CD4-positive, alpha-beta memory T cell (primary cell): Measurements from ENCODE around the gene CSNK2A1. TPM values are rescaled to one million over a fixed set of nuclear protein-coding genes. Genes with fewer than 3 reads are reported as not detected.

Experiments
- CTCF ChIA-PET: fragments of 350-600 bp; sonication (Branson Sonifier 250); formaldehyde crosslinking; loops from one replicate; lab custom pipeline; 2021; ENCODE audit warnings: inconsistent platforms; ENCODE audit not compliant: partially characterized antibody; lab: Charles Lee
- POLR2A ChIA-PET: fragments of 350-600 bp; sonication (Branson Sonifier 250); formaldehyde crosslinking; loops from one replicate; lab custom pipeline; 2021; ENCODE audit not compliant: partially characterized antibody; lab: Charles Lee
- DNase-seq, 5 donors: peaks; one replicate each; pipeline versions ENCODE4 v3.0.0 to v3.0.0-alpha.2; 2020 to 2022; ENCODE audit warnings: mixed read lengths in 1 of 5
- H3K27ac ChIP-seq: one replicate; pipeline ENCODE4 v1.7.0; 2013; ENCODE audit warnings: low read depth, low read length
- H3K27me3 ChIP-seq: 2 replicates; pipeline ENCODE4 v1.7.0; 2013; ENCODE audit warnings: mild to moderate bottlenecking, low read length, moderate library complexity; ENCODE audit not compliant: insufficient read depth
- H3K36me3 ChIP-seq: 2 replicates; pipeline ENCODE4 v1.7.0; 2013; ENCODE audit warnings: mild to moderate bottlenecking, low read length, moderate library complexity; ENCODE audit not compliant: insufficient read depth
- H3K4me1 ChIP-seq: 2 replicates; pipeline ENCODE4 v1.7.0; 2013; ENCODE audit warnings: mild to moderate bottlenecking, low read length, moderate library complexity; ENCODE audit not compliant: insufficient read depth
- H3K4me3 ChIP-seq, 2 donors: one replicate each; pipeline ENCODE4 v1.7.0; 2013; ENCODE audit warnings: low read length in 2 of 2, mild to moderate bottlenecking in 1 of 2
- H3K9me3 ChIP-seq, 2 donors: one replicate each; pipeline ENCODE4 v1.7.0; 2013; ENCODE audit warnings: low read length in 2 of 2, control low read depth in 1 of 2; ENCODE audit not compliant: control insufficient read depth in 1 of 2
- H3K27ac Mint-ChIP-seq, 7 donors: one replicate each; pipeline ENCODE4 v1.8.0; 2020 to 2021; ENCODE audit warnings: mixed read lengths in 7 of 7, mild to moderate bottlenecking in 6 of 7, inconsistent platforms in 3 of 7, moderate library complexity in 3 of 7
- H3K27me3 Mint-ChIP-seq, 2 donors: one replicate each; pipeline ENCODE4 v1.8.0; 2020 to 2021; ENCODE audit warnings: mixed read lengths in 2 of 2
- H3K36me3 Mint-ChIP-seq, 2 donors: one replicate each; pipeline ENCODE4 v1.8.0; 2020 to 2021; ENCODE audit warnings: mixed read lengths in 2 of 2, inconsistent platforms in 1 of 2, mild to moderate bottlenecking in 1 of 2
- H3K4me1 Mint-ChIP-seq, 4 donors: one replicate each; pipeline ENCODE4 v1.8.0; 2020 to 2021; ENCODE audit warnings: mixed read lengths in 4 of 4, mild to moderate bottlenecking in 1 of 4
- H3K4me3 Mint-ChIP-seq, 8 donors: one replicate each; pipeline ENCODE4 v1.8.0; 2020 to 2021; ENCODE audit warnings: mixed read lengths in 8 of 8, mild to moderate bottlenecking in 7 of 8, moderate library complexity in 6 of 8, inconsistent platforms in 3 of 8
- H3K9me3 Mint-ChIP-seq, 8 donors: one replicate each; pipeline ENCODE4 v1.8.0; 2020 to 2021; ENCODE audit warnings: mixed read lengths in 8 of 8, mild to moderate bottlenecking in 5 of 8, inconsistent platforms in 3 of 8, moderate library complexity in 1 of 8
- intact Hi-C: fragments of 100-400 bp; cut with micrococcal nuclease; formaldehyde crosslinking; loops from one replicate; pipeline ENCODE4 v1.15.1; 2023
- polyA plus RNA-seq, 2 donors: library from polyadenylated mRNA; unstranded; fragments of 300-500 nt; fragmentation: Illumina TruSeq; gene quantifications; one replicate each; pipeline ENCODE4 v1.2.3, GENCODE V29; 2021
- total RNA-seq, 2 experiments: library from RNA; stranded (reverse); gene quantifications; one replicate each; pipeline ENCODE4 v1.2.3, GENCODE V29; 2021

The CSNK2A1 gene
- total RNA-seq (10 to 100 TPM; 81.6 to 87.8 TPM), polyA plus RNA-seq (10 to 100 TPM; 45.2 to 48.2 TPM)

GRCh38 chr20:543369-544152, at the start of gene CSNK2A1:
Gene CSNK2A1, minus strand, starts transcription at chr20:543790. Its CDS starts 35,239 bp downstream, at chr20:508551.
- H3K4me1 ChIP-seq, result peaks cover 50% of the 10 kb centered on the region
- peak within 1 kb of the TSS; percentile 45 to 93 for H3K4me3 ChIP-seq
- peak within 1 kb of the TSS; percentile 98 to 100 (median 99) for H3K27ac Mint-ChIP-seq
- no peaks in the 10 kb centered on the region for H3K27me3 ChIP-seq
- peak; percentile 94 to 99 (median 97) for DNase-seq
- intact Hi-C loops, result loop anchor here (1.0 to 5.0 kb wide), 4 partner anchors 81 to 289 kb away; partner anchors contain the start of genes FAM110A, RBCK1, TBC1D20 and ZCCHC3
- CTCF ChIA-PET, result interaction anchor here (1.2 to 2.9 kb wide), 4 partner anchors 9 to 109 kb away, joined by 4 to 11 read pairs (median 4); no protein-coding TSS in a partner anchor
- no peaks in the 10 kb centered on the region for H3K36me3 ChIP-seq
- H3K9me3 ChIP-seq, result no peaks in the 10 kb centered on the region
- POLR2A ChIA-PET, result interaction anchor here (0.6 to 2.6 kb wide), 9 partner anchors 35 to 1560 kb away, joined by 3 to 13 read pairs (median 4); partner anchors contain the start of genes FAM110A, SOX12, TBC1D20 and TRIB3
- peaks cover 10 to 18% of the 10 kb centered on the region in 2 donors for H3K36me3 Mint-ChIP-seq
- peaks cover 0 to 3% (median 0%) of the 10 kb centered on the region in 8 donors for H3K9me3 Mint-ChIP-seq
- H3K4me3 Mint-ChIP-seq, result peak within 1 kb of the TSS; percentile 85 to 100 (median 92)
- H3K4me1 Mint-ChIP-seq, result peaks cover 28 to 56% (median 43%) of the 10 kb centered on the region in 4 donors
- H3K27me3 Mint-ChIP-seq, result peaks cover 0 to 5% of the 10 kb centered on the region in 2 donors
- H3K27ac ChIP-seq, result peak within 1 kb of the TSS; percentile 80

- DNase-seq, result no peak
- no peaks in the 10 kb centered on the region for H3K9me3 ChIP-seq
- Mint-ChIP-seq H3K36me3 (no peaks in the 10 kb centered on the region), H3K4me3 (no peak overlapping the region), H3K27ac (no peak overlapping the region), H3K4me1 (no peaks in the 10 kb centered on the region), H3K27me3 (peaks cover 17% of the 10 kb centered on the region in 2 donors), H3K9me3 (peaks cover 0 to 2% (median 0%) of the 10 kb centered on the region in 8 donors)
- H3K27me3 ChIP-seq, result no peaks in the 10 kb centered on the region
- intact Hi-C loops, result no loop called here
- no peaks in the 10 kb centered on the region for H3K36me3 ChIP-seq
- no peak overlapping the region for H3K27ac ChIP-seq
- H3K4me3 ChIP-seq, result no peak overlapping the region
- ChIA-PET CTCF (no interaction called here), POLR2A (no interaction called here)
- no peaks in the 10 kb centered on the region for H3K4me1 ChIP-seq
Measured at GRCh38 chr20:592506-592905, 48.9 kb upstream of the CSNK2A1 start.

GRCh38 chr20:591941-592340, 48.4 kb upstream of the CSNK2A1 start:
- H3K9me3 ChIP-seq, result no peaks in the 10 kb centered on the region
- no peak for DNase-seq
- Mint-ChIP-seq H3K4me1 (no peaks in the 10 kb centered on the region), H3K9me3 (peaks cover 0 to 2% (median 0%) of the 10 kb centered on the region in 8 donors), H3K27ac (peak overlapping the region in 1 of 7 donors; percentile 71), H3K27me3 (peaks cover 17 to 19% of the 10 kb centered on the region in 2 donors), H3K36me3 (no peaks in the 10 kb centered on the region), H3K4me3 (no peak overlapping the region)
- H3K27me3 ChIP-seq, result no peaks in the 10 kb centered on the region
- ChIA-PET POLR2A (no interaction called here), CTCF (no interaction called here)
- no peak overlapping the region for H3K27ac ChIP-seq
- no peaks in the 10 kb centered on the region for H3K36me3 ChIP-seq
- intact Hi-C loops, result no loop called here
- H3K4me1 ChIP-seq, result no peaks in the 10 kb centered on the region
- H3K4me3 ChIP-seq, result no peak overlapping the region

- Histone ChIP-seq H3K36me3 (no peaks in the 10 kb centered on the region), H3K4me3 (no peak overlapping the region), H3K9me3 (no peaks in the 10 kb centered on the region), H3K27me3 (no peaks in the 10 kb centered on the region), H3K4me1 (no peaks in the 10 kb centered on the region), H3K27ac (no peak overlapping the region)
- H3K27ac Mint-ChIP-seq, result no peak overlapping the region
- H3K4me3 Mint-ChIP-seq, result no peak overlapping the region
- ChIA-PET CTCF (no interaction called here), POLR2A (no interaction called here)
- H3K4me1 Mint-ChIP-seq, result no peaks in the 10 kb centered on the region
- peaks cover 0 to 2% (median 0%) of the 10 kb centered on the region in 8 donors for H3K9me3 Mint-ChIP-seq
- H3K27me3 Mint-ChIP-seq, result peaks cover 13 to 31% of the 10 kb centered on the region in 2 donors
- no peak for DNase-seq
- H3K36me3 Mint-ChIP-seq, result no peaks in the 10 kb centered on the region
- intact Hi-C loops, result no loop called here
Measured at GRCh38 chr20:588932-589672, 45.5 kb upstream of the CSNK2A1 start.

GRCh38 chr20:588476-588875, 44.9 kb upstream of the CSNK2A1 start:
- H3K4me3 Mint-ChIP-seq, result no peak overlapping the region
- DNase-seq, result no peak
- H3K4me1 ChIP-seq, result no peaks in the 10 kb centered on the region
- H3K27me3 Mint-ChIP-seq, result peaks cover 14 to 29% of the 10 kb centered on the region in 2 donors
- no peak overlapping the region for H3K4me3 ChIP-seq
- peaks cover 0 to under 1% (median 0%) of the 10 kb centered on the region in 8 donors for H3K9me3 Mint-ChIP-seq
- intact Hi-C loops, result no loop called here
- no peaks in the 10 kb centered on the region for H3K9me3 ChIP-seq
- H3K36me3 ChIP-seq, result no peaks in the 10 kb centered on the region
- H3K27ac ChIP-seq, result no peak overlapping the region
- ChIA-PET CTCF (no interaction called here), POLR2A (no interaction called here)
- no peaks in the 10 kb centered on the region for H3K36me3 Mint-ChIP-seq
- no peaks in the 10 kb centered on the region for H3K27me3 ChIP-seq
- no peaks in the 10 kb centered on the region for H3K4me1 Mint-ChIP-seq
- no peak overlapping the region for H3K27ac Mint-ChIP-seq

GRCh38 chr20:584971-585301, 41.3 kb upstream of the CSNK2A1 start:
- Histone ChIP-seq H3K9me3 (no peaks in the 10 kb centered on the region), H3K4me1 (no peaks in the 10 kb centered on the region), H3K36me3 (no peaks in the 10 kb centered on the region), H3K27me3 (no peaks in the 10 kb centered on the region), H3K4me3 (no peak overlapping the region), H3K27ac (no peak overlapping the region)
- H3K36me3 Mint-ChIP-seq, result no peaks in the 10 kb centered on the region
- H3K27me3 Mint-ChIP-seq, result peaks cover 11 to 17% of the 10 kb centered on the region in 2 donors
- no peak for DNase-seq
- no peak overlapping the region for H3K4me3 Mint-ChIP-seq
- intact Hi-C loops, result no loop called here
- H3K9me3 Mint-ChIP-seq, result no peaks in the 10 kb centered on the region
- POLR2A ChIA-PET, result no interaction called here
- H3K4me1 Mint-ChIP-seq, result no peaks in the 10 kb centered on the region
- CTCF ChIA-PET, result no interaction called here
- no peak overlapping the region for H3K27ac Mint-ChIP-seq
